HG03280 (cell line): Measurements from ENCODE around the gene MEPCE.
A peak's percentile ranks its signal among the peaks of the same experiment; 100 is the strongest.

Experiments used
- ATAC-seq: cut with Tn5 transposase; IDR thresholded peaks from one replicate; pipeline ENCODE4 v1.9.1; 2021; ENCODE audit warnings: mild to moderate bottlenecking, moderate library complexity; ENCODE audit not compliant: unreplicated experiment

Gene MEPCE

DNA sequence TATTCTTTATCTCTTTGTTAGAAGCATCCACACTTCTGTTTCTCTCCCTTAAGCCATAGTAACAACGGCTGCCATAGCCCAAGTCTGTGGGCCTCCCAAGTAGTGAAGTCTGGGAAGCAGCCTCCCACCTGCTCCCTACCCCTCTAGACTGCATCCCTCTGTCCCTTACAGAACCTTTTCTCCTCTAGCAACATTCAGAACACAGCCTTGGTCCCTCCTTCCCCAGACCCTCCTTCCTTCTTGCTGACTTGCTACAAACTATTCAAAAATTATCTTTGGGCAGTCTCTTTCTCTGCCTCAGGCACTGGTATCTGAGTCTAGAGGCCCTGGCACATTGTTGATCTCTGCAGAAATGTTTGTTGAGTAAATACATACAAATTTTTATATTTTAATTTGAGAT lies 51.8 kb downstream of the MEPCE start:
- no peak for ATAC-seq

DNA sequence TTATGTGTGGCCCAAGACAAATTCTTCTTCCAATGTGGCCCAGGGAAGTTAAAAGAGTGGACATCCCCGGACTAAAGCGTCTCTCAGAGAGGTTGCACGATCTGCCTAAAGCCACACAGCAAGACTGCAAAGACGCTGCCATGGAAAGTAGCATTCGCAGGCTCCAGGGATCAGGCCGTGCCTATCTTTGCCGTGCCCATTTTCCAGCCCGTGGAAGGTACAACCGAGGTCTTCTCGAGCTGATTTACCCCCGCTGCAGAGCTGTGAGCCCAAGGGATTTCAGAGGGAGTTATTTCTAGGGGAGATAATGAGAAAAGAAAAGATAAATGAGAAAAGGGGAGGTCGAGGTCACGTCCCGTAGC lies 53.1 kb downstream of the MEPCE start:
- no peak for ATAC-seq

GRCh38 chr7:100483090-100483721 lies 53.6 kb downstream of the MEPCE start:
- peak; percentile 52 for ATAC-seq
